BLaER1 treated with 17β-estradiol and CSF1 and Interleukin-3, amounts not matched to agents 10 nM and 100 nM (cell line): Measurements from ENCODE around the gene TP63.

ENCODE experiments used
- H3K27ac ChIP-seq, 11 experiments: shearing (Covaris generic); formaldehyde crosslinking; 2 replicates each; pipeline ENCODE4 v1.8.1; 2022
- H3K27me3 ChIP-seq, 11 experiments: shearing (Covaris generic); formaldehyde crosslinking; 2 replicates each; pipeline ENCODE4 v1.8.1; 2022
- H3K36me3 ChIP-seq, 11 experiments: shearing (Covaris generic); formaldehyde crosslinking; 2 replicates each; pipeline ENCODE4 v1.8.1; 2022
- H3K4me1 ChIP-seq, 10 experiments: shearing (Covaris generic); formaldehyde crosslinking; 2 replicates each; pipeline ENCODE4 v1.8.1; 2022
- H3K4me2 ChIP-seq, 11 experiments: shearing (Covaris generic); formaldehyde crosslinking; 2 replicates each; pipeline ENCODE4 v1.8.1; 2022
- H3K4me3 ChIP-seq, 10 experiments: shearing (Covaris generic); formaldehyde crosslinking; 2 replicates each; pipeline ENCODE4 v1.8.1; 2022
- H3K9ac ChIP-seq, 11 experiments: shearing (Covaris generic); formaldehyde crosslinking; 2 replicates each; pipeline ENCODE4 v1.8.1; 2022
- H3K9me3 ChIP-seq, 11 experiments: shearing (Covaris generic); formaldehyde crosslinking; replicated peaks in 1 of 11; 2 replicates each; pipeline ENCODE4 v1.8.1; 2022
- H4K20me1 ChIP-seq, 11 experiments: shearing (Covaris generic); formaldehyde crosslinking; 2 replicates each; pipeline ENCODE4 v1.8.1; 2022
- Cebpa-rat ChIP-seq, 11 experiments: shearing (Covaris generic); IDR thresholded peaks; 2 replicates each; pipeline ENCODE4 v1.8.1; 2022

Gene TP63

DNA sequence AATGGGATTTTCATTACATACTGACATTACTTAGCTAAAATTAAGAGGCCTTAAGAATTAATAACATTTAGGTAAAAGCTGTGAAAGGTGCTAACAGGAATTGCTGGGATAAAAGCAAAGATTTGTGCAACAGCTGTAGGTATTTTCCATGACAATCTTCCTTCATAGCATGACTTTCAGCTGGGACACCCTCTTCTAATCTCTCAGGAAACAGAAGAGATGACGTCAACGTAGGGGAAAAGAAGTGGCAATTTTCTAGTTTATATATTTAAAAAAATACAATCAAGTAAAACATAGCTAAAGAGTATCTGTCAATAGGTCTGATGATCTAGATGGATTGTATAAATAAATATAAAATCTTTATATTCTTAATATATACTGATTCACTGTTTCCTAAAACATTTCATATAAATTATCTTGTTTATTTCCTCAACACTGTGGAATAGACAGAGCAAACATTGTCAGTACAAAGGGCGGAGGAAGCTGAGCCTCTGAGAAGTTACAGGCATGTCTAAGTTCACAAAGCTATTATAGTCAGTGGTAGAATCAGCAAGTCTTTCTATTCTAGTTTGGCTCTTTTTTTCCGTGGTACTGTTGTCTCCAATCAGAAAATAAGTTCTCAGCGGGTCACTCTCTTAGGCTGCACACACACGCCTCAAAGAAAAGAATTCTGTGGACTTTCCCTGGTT, 272.5 kb downstream of the TP63 start:
- H3K9ac ChIP-seq, result no peak overlapping the region
- no peak overlapping the region for H3K4me3 ChIP-seq
- no peaks in the 10 kb centered on the region for H3K4me1 ChIP-seq
- no peaks in the 10 kb centered on the region for H3K36me3 ChIP-seq
- no peak overlapping the region for H3K4me2 ChIP-seq
- no peak overlapping the region for H3K27ac ChIP-seq
- no peaks in the 10 kb centered on the region for H3K9me3 ChIP-seq
- no peaks in the 10 kb centered on the region for H4K20me1 ChIP-seq
- TF ChIP-seq Cebpa-rat (IDR thresholded peaks at IDR 0.05), result no peak
- H3K27me3 ChIP-seq, result no peaks in the 10 kb centered on the region

DNA sequence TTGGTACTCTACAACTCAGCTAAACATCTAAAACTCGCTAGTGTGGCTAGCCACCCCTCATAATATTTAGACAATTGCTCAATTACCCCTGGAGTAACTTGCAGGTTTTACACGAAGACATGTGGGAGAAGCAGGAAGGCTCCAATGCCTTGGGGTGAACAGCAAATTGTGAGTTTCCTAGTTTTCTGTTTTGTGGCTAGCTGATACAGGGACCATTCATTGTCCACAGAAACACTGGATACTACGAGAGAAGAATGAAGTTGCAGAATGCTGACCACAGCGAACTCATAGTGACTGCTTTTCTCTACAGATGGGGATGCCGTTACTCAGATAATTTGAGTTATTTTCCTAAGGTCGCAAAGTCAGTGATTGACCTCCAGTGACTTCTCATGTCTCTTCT, 276.6 kb downstream of the TP63 start:
- Histone ChIP-seq H3K9me3 (no peaks in the 10 kb centered on the region), H3K4me3 (no peak overlapping the region), H3K36me3 (no peaks in the 10 kb centered on the region), H4K20me1 (no peaks in the 10 kb centered on the region), H3K27ac (no peak overlapping the region), H3K4me1 (no peaks in the 10 kb centered on the region), H3K4me2 (no peak overlapping the region), H3K9ac (no peak overlapping the region), H3K27me3 (no peaks in the 10 kb centered on the region)
- TF ChIP-seq Cebpa-rat (IDR thresholded peaks at IDR 0.05), result no peak

DNA sequence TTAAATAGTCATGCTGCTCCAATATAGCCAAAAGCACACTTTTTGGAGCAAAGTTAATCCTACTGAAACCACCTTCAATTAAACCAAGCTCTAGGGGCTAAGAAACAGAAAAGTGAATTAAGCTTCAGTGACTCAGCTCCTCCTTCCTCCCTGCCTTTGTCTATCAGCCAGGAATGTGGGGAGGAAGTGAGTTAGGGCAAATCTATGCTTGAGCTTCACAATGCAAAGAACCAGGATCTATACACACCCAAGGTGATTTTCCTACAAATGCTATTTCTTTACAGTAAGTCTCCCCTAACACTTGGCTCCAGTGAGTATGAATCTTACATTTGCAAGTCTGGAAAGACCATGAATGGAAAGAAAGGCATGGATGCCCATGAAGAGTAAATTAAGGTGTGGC, 277.5 kb downstream of the TP63 start:
- Histone ChIP-seq H3K27ac (no peak overlapping the region), H4K20me1 (no peaks in the 10 kb centered on the region), H3K9ac (no peak overlapping the region), H3K4me2 (no peak overlapping the region), H3K27me3 (no peaks in the 10 kb centered on the region), H3K4me3 (no peak overlapping the region), H3K9me3 (no peaks in the 10 kb centered on the region), H3K36me3 (no peaks in the 10 kb centered on the region), H3K4me1 (no peaks in the 10 kb centered on the region; a peak in 2 of 20 replicates)
- no peak for TF ChIP-seq Cebpa-rat (IDR thresholded peaks at IDR 0.05)

DNA sequence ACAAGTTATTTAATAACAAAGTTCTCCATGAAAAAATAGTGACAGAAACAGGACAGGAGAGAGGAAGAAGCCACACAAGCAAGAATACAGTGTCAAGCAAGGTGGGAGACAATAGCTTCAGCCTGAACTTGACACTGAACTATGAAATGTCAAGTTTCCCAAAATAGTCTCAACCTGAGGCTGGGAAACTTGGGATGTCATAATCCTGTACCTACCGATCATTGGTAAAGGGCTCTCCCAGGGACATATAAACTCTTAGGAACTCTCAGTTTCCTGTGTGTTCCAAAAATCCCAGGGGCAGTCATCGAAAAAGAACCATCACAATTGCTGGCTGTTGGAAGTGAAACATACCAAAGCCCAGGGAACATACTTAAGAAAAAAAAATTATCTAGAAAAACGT, 277.9 kb downstream of the TP63 start:
- no peaks in the 10 kb centered on the region for H3K9me3 ChIP-seq
- H3K27me3 ChIP-seq, result no peaks in the 10 kb centered on the region
- no peaks in the 10 kb centered on the region for H4K20me1 ChIP-seq
- peaks cover 0 to 4% (median 0%) of the 10 kb centered on the region in 10 experiments; a peak in 2 of 20 replicates for H3K4me1 ChIP-seq
- no peaks in the 10 kb centered on the region for H3K36me3 ChIP-seq
- no peak overlapping the region for H3K4me2 ChIP-seq
- H3K4me3 ChIP-seq, result no peak overlapping the region
- TF ChIP-seq Cebpa-rat (IDR thresholded peaks at IDR 0.05), result no peak
- no peak overlapping the region for H3K9ac ChIP-seq
- no peak overlapping the region for H3K27ac ChIP-seq

DNA sequence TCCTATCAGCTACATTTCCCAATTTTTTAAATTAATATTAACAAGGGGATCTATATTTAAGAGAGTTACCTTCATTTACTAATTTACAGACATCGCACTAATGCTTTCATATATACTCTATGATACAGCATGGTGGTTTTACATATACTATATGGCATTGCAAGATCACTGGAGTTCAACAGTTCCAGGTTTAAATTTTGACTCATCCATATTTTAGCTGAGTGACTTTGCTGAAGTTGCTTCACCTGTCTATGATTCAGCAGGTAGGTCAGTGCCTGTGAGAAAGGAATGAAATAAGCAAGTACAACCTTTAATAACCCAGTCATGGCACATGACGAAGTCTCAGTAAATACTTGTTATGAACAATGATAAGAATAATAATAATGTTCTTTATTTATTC, 278.4 kb downstream of the TP63 start:
- no peaks in the 10 kb centered on the region for H3K27me3 ChIP-seq
- no peaks in the 10 kb centered on the region for H3K9me3 ChIP-seq
- no peak overlapping the region for H3K27ac ChIP-seq
- H4K20me1 ChIP-seq, result no peaks in the 10 kb centered on the region
- H3K4me2 ChIP-seq, result no peak overlapping the region
- no peak overlapping the region for H3K4me3 ChIP-seq
- TF ChIP-seq Cebpa-rat (IDR thresholded peaks at IDR 0.05), result no peak
- H3K36me3 ChIP-seq, result no peaks in the 10 kb centered on the region
- H3K4me1 ChIP-seq, result peaks cover 0 to 8% (median 0%) of the 10 kb centered on the region in 10 experiments; a peak in 3 of 20 replicates
- H3K9ac ChIP-seq, result no peak overlapping the region

DNA sequence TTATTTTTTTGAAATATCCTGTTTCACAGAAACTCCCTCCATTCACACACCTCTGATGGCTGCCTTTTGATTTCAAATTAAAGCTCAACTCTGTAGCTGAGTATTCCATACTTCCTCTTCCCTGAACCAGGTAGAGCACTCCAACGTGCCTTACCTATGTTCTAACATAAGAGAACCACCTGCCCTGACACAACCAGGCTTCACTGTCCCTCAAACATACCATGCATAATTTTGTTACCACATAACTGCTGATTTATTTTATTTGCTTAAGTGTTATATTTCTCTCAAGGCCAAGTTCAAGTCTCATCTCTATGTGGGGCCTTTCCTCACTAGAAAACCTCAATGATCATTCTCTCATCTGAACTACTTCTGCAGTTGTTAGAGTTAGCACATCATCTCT, 279.8 kb downstream of the TP63 start:
- no peaks in the 10 kb centered on the region for H3K9me3 ChIP-seq
- H3K36me3 ChIP-seq, result no peaks in the 10 kb centered on the region
- no peaks in the 10 kb centered on the region for H3K27me3 ChIP-seq
- H3K4me3 ChIP-seq, result no peak overlapping the region
- no peak for TF ChIP-seq Cebpa-rat (IDR thresholded peaks at IDR 0.05)
- peaks cover 0 to 17% (median 0%) of the 10 kb centered on the region in 10 experiments; a peak in 3 of 20 replicates for H3K4me1 ChIP-seq
- no peaks in the 10 kb centered on the region for H4K20me1 ChIP-seq
- no peak overlapping the region for H3K27ac ChIP-seq
- H3K4me2 ChIP-seq, result no peak overlapping the region
- no peak overlapping the region for H3K9ac ChIP-seq

DNA sequence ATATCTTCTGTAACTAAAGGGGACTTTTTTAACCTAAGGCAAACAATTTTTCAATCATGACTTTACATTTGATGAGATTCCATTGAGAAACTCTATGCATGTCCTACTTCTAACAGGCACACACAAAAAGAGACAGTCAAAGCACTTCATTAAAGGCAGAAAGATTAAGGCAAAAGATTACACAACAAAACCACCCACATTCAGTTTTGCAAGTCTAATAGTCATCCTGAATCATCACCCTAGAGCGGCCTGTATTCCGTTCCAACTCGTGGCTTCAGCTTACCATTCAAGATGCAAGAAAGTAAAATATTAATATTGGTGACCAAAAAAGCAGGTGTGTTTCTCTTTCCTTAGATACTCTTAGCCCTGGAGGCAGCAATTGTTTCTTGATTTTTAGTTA, 283.6 kb downstream of the TP63 start:
- Histone ChIP-seq H3K9me3 (no peaks in the 10 kb centered on the region), H3K4me2 (peak overlapping the region in 2 of 11 experiments; percentile 9 to 45; a peak in 2 of 22 replicates), H3K27me3 (no peaks in the 10 kb centered on the region), H3K36me3 (no peaks in the 10 kb centered on the region), H3K27ac (no peak overlapping the region), H3K9ac (no peak overlapping the region), H3K4me1 (peaks cover 0 to 17% (median 0%) of the 10 kb centered on the region in 10 experiments; a peak in 3 of 20 replicates), H3K4me3 (no peak overlapping the region), H4K20me1 (no peaks in the 10 kb centered on the region)
- no peak for TF ChIP-seq Cebpa-rat (IDR thresholded peaks at IDR 0.05)

DNA sequence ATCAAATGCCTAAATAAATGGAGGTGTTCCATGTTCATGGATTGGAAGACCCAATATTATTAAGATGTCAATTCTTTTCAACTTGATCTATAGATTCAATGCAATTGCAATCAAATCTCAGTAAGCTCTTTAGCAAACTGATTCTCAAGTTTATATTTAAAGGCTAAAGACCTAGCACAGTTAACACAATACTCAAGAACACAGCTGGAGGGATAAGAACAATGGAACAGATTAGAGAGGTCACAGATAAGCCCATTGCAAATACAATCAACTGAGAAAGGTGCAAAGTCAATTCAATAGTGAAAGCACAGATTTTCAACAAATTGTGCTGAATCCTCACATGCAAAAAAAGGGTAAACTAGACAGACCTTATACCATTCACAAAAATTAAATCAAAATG, 290.6 kb downstream of the TP63 start:
- H3K4me3 ChIP-seq, result no peak overlapping the region
- 0 out of 22 replicates have a peak, but pooled peaks cover 0 to 8% (median 0%) of the 10 kb centered on the region in 11 experiments for H3K9me3 ChIP-seq
- H3K4me2 ChIP-seq, result no peak overlapping the region
- no peaks in the 10 kb centered on the region for H3K27me3 ChIP-seq
- no peaks in the 10 kb centered on the region for H3K36me3 ChIP-seq
- no peaks in the 10 kb centered on the region for H3K4me1 ChIP-seq
- no peak for TF ChIP-seq Cebpa-rat (IDR thresholded peaks at IDR 0.05)
- no peaks in the 10 kb centered on the region for H4K20me1 ChIP-seq
- no peak overlapping the region for H3K27ac ChIP-seq
- no peak overlapping the region for H3K9ac ChIP-seq

DNA sequence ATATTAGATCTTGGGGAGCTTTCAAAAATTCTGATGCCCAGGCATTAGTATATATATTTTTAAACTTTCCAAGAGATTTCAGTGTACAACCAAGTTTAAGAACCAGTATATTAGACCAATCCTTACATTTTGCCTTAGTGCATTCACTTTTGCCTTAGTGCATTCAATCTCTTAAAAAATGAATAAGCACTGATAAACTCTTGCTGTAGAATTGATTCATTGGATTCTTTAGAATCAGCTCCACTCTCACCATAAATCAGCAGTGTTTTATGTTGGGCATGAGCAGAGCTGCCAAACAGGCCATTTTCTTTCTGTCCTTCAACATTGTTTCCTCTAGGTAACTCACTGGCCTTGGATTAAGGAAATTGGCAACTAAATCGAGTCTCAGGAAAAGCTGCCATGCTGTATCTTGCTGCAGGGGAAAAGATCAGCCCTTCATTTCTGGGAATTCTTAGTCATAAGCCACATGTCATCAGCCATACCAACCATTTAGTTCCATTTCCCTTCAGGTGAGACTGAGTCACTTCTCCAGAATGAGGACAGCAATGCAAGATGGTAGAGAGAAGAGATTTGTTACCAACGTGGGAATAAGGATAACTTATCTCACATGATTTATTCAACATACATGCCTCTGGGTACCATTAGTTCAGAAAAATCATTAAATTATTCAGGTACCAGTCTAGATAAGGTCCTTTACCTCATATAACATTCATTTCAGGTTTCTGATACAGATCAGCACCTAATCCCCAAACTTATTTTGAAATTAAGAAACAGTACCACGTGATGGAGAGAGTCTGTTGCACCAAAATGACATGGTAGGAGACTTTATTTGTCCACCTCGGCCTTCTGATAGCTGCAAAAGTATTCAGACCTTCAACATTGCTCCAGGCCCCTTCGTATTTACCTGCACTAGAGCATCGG, 297.0 kb downstream of the TP63 start:
- Histone ChIP-seq H3K9me3 (no peaks in the 10 kb centered on the region), H3K9ac (no peak overlapping the region), H3K4me3 (no peak overlapping the region), H3K27ac (no peak overlapping the region), H3K27me3 (no peaks in the 10 kb centered on the region), H4K20me1 (no peaks in the 10 kb centered on the region), H3K4me2 (no peak overlapping the region), H3K36me3 (no peaks in the 10 kb centered on the region), H3K4me1 (no peaks in the 10 kb centered on the region)
- TF ChIP-seq Cebpa-rat (IDR thresholded peaks at IDR 0.05), result no peak
